Measurements from ENCODE around the gene DGCR8. TPM values are rescaled to one million over a fixed set of nuclear protein-coding genes. Genes with fewer than 3 reads are reported as not detected.

Gene DGCR8
- 10 to 100 TPM; 56.2 to 65.3 (median 60.9) TPM for total RNA-seq

DNA sequence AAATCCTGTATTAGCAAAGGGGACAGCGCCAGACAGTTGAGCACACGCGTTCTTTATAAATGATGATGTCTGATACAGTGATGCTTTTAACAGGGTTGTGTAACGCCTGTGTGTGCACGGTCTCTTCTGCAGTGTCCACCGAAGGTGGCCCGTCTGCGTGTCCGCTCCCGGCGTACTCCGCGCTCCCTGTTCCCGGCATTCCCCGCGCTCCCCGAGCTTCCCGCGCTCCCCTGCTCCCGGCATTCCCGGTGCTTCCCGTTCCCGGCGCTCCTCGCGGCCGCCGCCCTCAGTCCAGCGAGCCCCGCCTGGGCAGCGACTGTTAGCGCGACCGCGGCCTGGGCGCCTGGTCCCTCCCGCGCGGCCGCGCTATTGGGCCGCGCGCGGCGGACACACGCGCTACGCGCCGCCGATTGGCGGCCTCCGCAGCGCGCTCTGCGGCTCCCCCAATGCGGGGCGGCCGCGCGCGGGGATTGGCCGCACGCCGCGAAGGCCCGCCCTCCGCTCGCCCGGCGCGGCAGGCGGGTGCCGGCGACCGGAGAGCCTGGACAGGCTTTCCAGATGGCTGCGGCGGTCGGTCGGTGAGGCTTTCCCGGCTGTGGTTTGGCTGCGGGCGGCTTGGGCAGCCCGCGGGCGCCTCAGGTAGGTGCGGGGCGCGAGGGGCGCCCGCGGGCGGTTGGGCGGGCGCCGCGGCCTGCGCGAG, at the start of gene DGCR8:
TSS of gene DGCR8 (plus strand) at position 497 of the 700 bp plus-strand sequence. CDS start 5,723 bp downstream, outside the sequence.
- ATAC-seq (peak; percentile 96 to 97), DNase-seq (peak; percentile 59)
- Mint-ChIP-seq H3K4me1 (ENCODE audit: low read depth) (peaks cover 39% of the 10 kb centered on the region), H3K9me3 (no peaks in the 10 kb centered on the region), H3K4me3 (peak within 1 kb of the TSS; percentile 87), H3K36me3 (ENCODE audit: insufficient read depth) (peaks cover 2% of the 10 kb centered on the region), H3K27me3 (ENCODE audit: low read depth) (no peaks in the 10 kb centered on the region)

GRCh38 chr22:20031732-20032406, 48.2 kb upstream of the DGCR8 start:
- H3K9me3 Mint-ChIP-seq, result no peaks in the 10 kb centered on the region
- no peaks in the 10 kb centered on the region for H3K27me3 Mint-ChIP-seq (ENCODE audit: low read depth)
- H3K4me3 Mint-ChIP-seq, result no peak overlapping the region
- H3K4me1 Mint-ChIP-seq (ENCODE audit: low read depth), result peaks cover 19% of the 10 kb centered on the region
- ATAC-seq (peak; percentile 40 to 58), DNase-seq (no peak)
- H3K36me3 Mint-ChIP-seq (ENCODE audit: insufficient read depth), result peaks cover 7% of the 10 kb centered on the region

- Mint-ChIP-seq H3K36me3 (ENCODE audit: insufficient read depth) (peaks cover 12% of the 10 kb centered on the region), H3K4me1 (ENCODE audit: low read depth) (peaks cover 15% of the 10 kb centered on the region), H3K9me3 (no peaks in the 10 kb centered on the region), H3K4me3 (no peak overlapping the region), H3K27me3 (ENCODE audit: low read depth) (no peaks in the 10 kb centered on the region)
- ATAC-seq (no peak), DNase-seq (no peak)
Observed at GRCh38 chr22:20032407-20032991, 47.5 kb upstream of the DGCR8 start.

- Mint-ChIP-seq H3K27me3 (ENCODE audit: low read depth) (no peaks in the 10 kb centered on the region), H3K9me3 (no peaks in the 10 kb centered on the region), H3K4me3 (no peak overlapping the region), H3K36me3 (ENCODE audit: insufficient read depth) (peaks cover 17% of the 10 kb centered on the region), H3K4me1 (ENCODE audit: low read depth) (peaks cover 15% of the 10 kb centered on the region)
- no peak for DNase-seq
- no peak for ATAC-seq
Observed at GRCh38 chr22:20033045-20033706, 46.9 kb upstream of the DGCR8 start.

DNA sequence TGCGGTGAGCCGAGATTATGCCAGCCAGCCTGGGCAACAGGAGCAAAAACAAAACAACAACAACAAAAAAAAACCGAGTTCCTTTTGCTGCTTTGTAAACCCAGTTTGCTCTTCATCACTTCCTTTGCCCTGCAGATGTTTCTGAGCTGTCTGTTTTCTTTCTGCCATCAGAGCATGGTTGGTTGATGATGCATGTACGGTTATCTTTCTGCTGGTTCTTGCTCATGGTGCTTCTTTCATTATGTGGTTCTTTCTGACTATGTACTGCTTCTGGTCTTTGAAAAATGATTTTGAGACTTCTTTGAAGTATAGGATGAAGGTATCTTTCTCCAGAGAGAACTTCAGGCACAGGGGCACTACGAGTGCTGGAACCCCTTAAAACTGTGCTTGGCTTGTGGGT, 45.9 kb upstream of the DGCR8 start:
- H3K9me3 Mint-ChIP-seq, result no peaks in the 10 kb centered on the region
- peaks cover 17% of the 10 kb centered on the region for H3K36me3 Mint-ChIP-seq (ENCODE audit: insufficient read depth)
- H3K27me3 Mint-ChIP-seq (ENCODE audit: low read depth), result no peaks in the 10 kb centered on the region
- no peak for DNase-seq
- no peak overlapping the region for H3K4me3 Mint-ChIP-seq
- peaks cover 15% of the 10 kb centered on the region for H3K4me1 Mint-ChIP-seq (ENCODE audit: low read depth)
- ATAC-seq, result no peak

DNA sequence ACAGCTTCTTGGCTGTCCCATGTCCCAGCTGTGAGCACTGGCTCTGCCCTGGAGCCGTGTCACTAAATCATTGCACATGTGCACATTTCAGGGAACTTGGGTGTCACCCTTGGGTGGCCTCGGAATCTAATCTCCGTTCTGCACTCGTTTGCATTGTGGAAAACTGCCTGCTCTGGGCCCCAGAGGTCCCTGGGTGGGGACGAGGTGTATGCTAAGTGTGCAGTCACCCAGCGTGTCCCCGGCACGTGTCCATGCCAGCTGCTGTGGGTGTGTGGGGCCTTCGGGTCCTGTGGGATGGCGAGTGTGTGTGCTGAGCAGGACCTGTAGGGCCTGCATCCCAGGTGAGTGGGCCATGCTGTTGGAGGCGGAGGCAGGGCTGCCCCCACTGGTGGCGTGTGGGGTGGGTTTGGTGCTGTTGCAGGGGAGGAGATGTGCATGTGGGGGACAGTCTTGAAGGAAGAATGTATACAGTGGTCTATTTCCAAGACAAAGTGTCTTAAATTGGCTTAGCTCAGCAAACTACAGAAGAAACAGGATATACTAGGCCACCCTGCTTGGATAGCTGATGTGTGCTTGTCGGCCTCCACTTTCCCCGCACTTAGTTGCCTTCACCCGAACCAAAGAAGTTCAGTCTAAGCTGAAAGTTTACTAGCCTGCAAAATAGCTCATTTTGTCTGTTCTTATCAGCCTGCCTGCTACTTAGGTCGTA, 44.5 kb upstream of the DGCR8 start:
- Mint-ChIP-seq H3K4me1 (ENCODE audit: low read depth) (peaks cover 15% of the 10 kb centered on the region), H3K9me3 (no peaks in the 10 kb centered on the region), H3K4me3 (no peak overlapping the region), H3K27me3 (ENCODE audit: low read depth) (no peaks in the 10 kb centered on the region), H3K36me3 (ENCODE audit: insufficient read depth) (peaks cover 17% of the 10 kb centered on the region)
- ATAC-seq (no peak), DNase-seq (no peak)

GRCh38 chr22:20036084-20036482, 44.0 kb upstream of the DGCR8 start:
- ATAC-seq (no peak), DNase-seq (no peak)
- Mint-ChIP-seq H3K4me1 (ENCODE audit: low read depth) (peaks cover 15% of the 10 kb centered on the region), H3K4me3 (no peak overlapping the region), H3K27me3 (ENCODE audit: low read depth) (no peaks in the 10 kb centered on the region), H3K36me3 (ENCODE audit: insufficient read depth) (peaks cover 17% of the 10 kb centered on the region), H3K9me3 (no peaks in the 10 kb centered on the region)

DNA sequence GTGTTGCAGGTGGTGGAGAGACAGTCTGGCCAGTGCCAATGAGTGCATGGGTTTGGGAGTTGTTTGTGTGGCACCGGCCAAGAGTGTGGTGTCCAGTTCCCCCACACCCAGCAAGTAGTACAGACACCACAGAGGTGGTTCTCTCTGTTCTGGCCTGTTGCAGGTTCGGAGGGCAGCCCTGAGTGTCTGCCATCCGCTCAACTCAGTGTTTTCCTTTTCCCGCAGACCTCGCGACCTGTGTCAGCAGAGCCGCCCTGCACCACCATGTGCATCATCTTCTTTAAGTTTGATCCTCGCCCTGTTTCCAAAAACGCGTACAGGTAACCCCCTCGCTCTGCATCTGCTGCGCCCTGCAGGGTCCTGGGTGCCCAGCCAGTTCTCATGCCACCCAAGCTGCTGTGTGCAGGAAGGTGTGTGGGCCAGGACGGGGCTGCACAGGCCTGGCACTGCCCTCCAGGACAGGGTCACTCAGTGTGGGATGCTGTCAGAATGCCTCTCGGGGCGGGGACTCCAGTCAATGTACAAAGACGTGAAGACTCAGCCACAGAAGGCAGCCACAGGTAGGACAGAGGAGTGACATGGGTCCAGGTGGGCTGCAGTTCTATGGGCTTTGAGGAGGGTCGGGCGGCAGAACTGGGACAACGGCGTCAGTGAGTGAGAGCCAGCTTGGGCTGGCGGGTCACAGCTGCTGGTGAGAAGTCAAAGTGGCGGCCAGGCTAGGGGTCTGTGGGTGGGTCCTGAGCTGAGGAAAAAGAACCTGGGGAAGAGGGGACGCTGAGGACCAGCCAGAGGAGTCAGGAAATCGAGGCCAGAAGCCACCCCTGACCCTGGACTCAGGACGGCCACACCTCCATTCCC, 43.3 kb upstream of the DGCR8 start:
- H3K9me3 Mint-ChIP-seq, result no peaks in the 10 kb centered on the region
- no peak overlapping the region for H3K4me3 Mint-ChIP-seq
- ATAC-seq (no peak), DNase-seq (no peak)
- H3K27me3 Mint-ChIP-seq (ENCODE audit: low read depth), result no peaks in the 10 kb centered on the region
- peaks cover 10% of the 10 kb centered on the region for H3K4me1 Mint-ChIP-seq (ENCODE audit: low read depth)
- peaks cover 17% of the 10 kb centered on the region for H3K36me3 Mint-ChIP-seq (ENCODE audit: insufficient read depth)

- no peak for ATAC-seq
- H3K4me1 Mint-ChIP-seq (ENCODE audit: low read depth), result peaks cover 3% of the 10 kb centered on the region
- DNase-seq, result no peak
- no peaks in the 10 kb centered on the region for H3K27me3 Mint-ChIP-seq (ENCODE audit: low read depth)
- H3K9me3 Mint-ChIP-seq, result no peaks in the 10 kb centered on the region
- H3K4me3 Mint-ChIP-seq, result no peak overlapping the region
- peaks cover 17% of the 10 kb centered on the region for H3K36me3 Mint-ChIP-seq (ENCODE audit: insufficient read depth)
Observed at GRCh38 chr22:20037419-20037818, 42.6 kb upstream of the DGCR8 start.

GRCh38 chr22:20038574-20038973, 41.5 kb upstream of the DGCR8 start:
- H3K4me3 Mint-ChIP-seq, result no peak overlapping the region
- H3K9me3 Mint-ChIP-seq, result no peaks in the 10 kb centered on the region
- peaks cover 1% of the 10 kb centered on the region for H3K4me1 Mint-ChIP-seq (ENCODE audit: low read depth)
- no peak for DNase-seq
- H3K36me3 Mint-ChIP-seq (ENCODE audit: insufficient read depth), result peaks cover 20% of the 10 kb centered on the region
- ATAC-seq, result no peak
- H3K27me3 Mint-ChIP-seq (ENCODE audit: low read depth), result no peaks in the 10 kb centered on the region

- Mint-ChIP-seq H3K9me3 (no peaks in the 10 kb centered on the region), H3K4me3 (no peak overlapping the region), H3K27me3 (ENCODE audit: low read depth) (no peaks in the 10 kb centered on the region), H3K4me1 (ENCODE audit: low read depth) (peaks cover 1% of the 10 kb centered on the region), H3K36me3 (ENCODE audit: insufficient read depth) (peaks cover 20% of the 10 kb centered on the region)
- ATAC-seq (no peak), DNase-seq (no peak)
Observed at GRCh38 chr22:20039683-20040325, 40.2 kb upstream of the DGCR8 start.

DNA sequence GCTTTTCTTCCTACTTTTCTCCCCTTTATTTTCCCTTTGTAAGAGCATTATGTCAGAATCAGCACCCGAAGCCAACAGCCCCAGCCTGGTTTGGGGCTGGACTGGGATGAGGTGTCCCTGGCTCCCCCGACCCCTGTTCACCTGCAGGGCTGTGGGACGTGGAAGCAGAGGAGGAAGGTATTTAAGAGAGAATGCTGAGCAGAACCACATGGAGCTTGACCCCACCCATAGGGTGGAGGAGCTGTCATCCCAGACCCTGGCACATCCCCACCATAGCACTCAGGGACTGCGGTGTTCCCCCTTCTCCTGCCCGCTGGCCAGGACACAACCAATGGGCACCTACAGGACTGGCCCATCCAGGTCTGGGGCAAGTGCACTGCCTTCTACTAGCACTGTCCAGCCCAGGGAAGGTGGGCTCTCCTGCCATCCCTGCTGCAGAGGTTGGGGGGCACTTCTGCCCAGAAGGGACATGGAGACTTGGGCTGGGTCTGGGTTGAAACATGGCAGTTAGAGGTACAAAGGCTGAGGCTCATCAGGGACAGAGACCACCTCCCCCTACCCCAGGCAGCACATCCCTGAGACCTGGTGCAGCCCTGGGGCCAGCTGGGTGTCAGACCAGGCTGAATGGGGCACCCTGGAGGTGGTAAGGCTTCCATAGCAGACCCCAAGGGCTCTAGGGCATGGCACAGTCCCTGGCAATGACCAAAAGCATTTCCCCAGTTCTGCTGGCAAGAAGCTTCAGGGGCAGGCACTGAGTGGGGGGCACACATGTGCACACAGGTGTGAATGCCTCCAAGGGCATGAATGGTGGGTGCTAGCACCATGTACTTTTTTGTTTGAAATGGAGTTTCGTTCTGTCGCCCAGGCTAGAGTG, 39.5 kb upstream of the DGCR8 start:
- no peak overlapping the region for H3K4me3 Mint-ChIP-seq
- ATAC-seq, result no peak
- H3K9me3 Mint-ChIP-seq, result no peaks in the 10 kb centered on the region
- DNase-seq, result no peak
- peaks cover 20% of the 10 kb centered on the region for H3K36me3 Mint-ChIP-seq (ENCODE audit: insufficient read depth)
- H3K27me3 Mint-ChIP-seq (ENCODE audit: low read depth), result no peaks in the 10 kb centered on the region
- peaks cover 1% of the 10 kb centered on the region for H3K4me1 Mint-ChIP-seq (ENCODE audit: low read depth)
